LNCaP clone FGC (cell line): Measurements from ENCODE around the gene TBC1D3B.
A peak's percentile ranks its signal among the peaks of the same experiment; 100 is the strongest.

Source experiments
- DNase-seq: peaks from one replicate; pipeline ENCODE4 v3.0.0-alpha.2; 2011; ENCODE audit warnings: low read depth
- H3K4me3 ChIP-seq: 2 replicates; pipeline ENCODE4 v1.5.1; 2011; ENCODE audit warnings: mild to moderate bottlenecking, low read depth, low read length, control low read depth
- TF ChIP-seq, protein P1 (sequence below): IDR thresholded peaks from 2 replicates; pipeline ENCODE4 v1.5.1; 2012; ENCODE audit warnings: mild to moderate bottlenecking; ENCODE audit not compliant: control insufficient read depth, insufficient read depth; ENCODE audit errors: extremely low read depth

Gene TBC1D3B

DNA sequence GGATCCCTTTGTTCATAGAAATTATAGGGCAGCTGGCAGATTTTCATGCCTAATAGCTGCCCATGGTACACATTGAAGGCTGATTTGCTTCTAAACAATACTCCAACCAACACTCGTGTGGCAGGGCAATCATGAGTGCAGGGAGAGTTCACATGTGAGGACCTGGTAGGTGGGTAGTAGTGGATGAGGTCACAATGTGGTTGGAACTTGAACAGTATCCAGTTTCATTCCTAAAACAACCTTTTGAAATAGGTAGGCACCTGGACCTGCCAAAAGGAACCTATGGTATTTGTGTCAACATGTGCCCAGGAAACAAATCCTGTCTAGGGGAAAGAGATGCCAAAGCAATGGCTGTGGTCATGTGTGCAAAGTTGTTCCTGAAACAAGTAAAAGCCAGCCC, 40.0 kb downstream of the TBC1D3B start:
- TF ChIP-seq, protein P1, sequence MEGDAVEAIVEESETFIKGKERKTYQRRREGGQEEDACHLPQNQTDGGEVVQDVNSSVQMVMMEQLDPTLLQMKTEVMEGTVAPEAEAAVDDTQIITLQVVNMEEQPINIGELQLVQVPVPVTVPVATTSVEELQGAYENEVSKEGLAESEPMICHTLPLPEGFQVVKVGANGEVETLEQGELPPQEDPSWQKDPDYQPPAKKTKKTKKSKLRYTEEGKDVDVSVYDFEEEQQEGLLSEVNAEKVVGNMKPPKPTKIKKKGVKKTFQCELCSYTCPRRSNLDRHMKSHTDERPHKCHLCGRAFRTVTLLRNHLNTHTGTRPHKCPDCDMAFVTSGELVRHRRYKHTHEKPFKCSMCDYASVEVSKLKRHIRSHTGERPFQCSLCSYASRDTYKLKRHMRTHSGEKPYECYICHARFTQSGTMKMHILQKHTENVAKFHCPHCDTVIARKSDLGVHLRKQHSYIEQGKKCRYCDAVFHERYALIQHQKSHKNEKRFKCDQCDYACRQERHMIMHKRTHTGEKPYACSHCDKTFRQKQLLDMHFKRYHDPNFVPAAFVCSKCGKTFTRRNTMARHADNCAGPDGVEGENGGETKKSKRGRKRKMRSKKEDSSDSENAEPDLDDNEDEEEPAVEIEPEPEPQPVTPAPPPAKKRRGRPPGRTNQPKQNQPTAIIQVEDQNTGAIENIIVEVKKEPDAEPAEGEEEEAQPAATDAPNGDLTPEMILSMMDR = no peak
- no peak overlapping the region for H3K4me3 ChIP-seq
- no peak for DNase-seq

DNA sequence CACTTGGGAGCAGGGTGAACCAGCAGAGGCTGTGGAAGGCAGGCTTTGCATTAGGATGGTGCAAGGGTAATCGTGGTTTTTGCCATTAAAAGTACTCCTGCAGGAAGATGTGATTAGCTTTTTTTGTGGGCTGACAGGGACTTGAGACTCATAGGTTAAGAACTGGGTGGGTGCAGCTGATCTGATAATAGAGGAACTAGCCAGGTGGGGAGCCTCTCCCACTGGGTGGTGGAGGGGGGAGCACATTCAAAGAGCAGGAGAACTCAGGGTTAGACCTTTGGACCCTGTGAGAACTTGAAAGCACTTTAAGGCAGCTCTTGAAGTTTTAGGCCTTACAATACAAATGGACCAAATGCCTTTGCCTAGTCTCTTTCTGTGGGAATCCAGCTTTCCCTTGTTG, 40.4 kb downstream of the TBC1D3B start:
- no peak overlapping the region for H3K4me3 ChIP-seq
- DNase-seq = no peak
- TF ChIP-seq, protein P1 = no peak

DNA sequence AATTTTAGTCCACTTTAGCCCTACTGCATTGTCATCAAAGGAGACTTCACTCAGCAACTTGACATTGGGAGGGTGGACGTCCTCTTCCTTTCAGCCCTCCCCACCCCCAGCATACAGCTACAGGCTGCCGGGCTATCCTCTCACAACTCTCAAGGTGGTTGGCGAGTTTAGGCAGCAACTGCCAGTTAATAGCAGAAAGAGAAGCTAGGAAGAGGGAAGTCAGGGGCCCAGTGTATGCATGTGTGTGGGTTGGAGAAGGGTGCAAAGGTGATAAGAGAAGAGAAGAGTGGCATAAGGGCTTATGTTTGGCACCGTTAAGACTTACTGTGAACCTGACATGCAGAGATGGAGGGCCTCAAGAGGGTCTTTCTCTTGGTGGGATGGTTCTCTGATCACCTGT, 41.0 kb downstream of the TBC1D3B start:
- DNase-seq = no peak
- H3K4me3 ChIP-seq = no peak overlapping the region
- TF ChIP-seq, protein P1 = no peak

DNA sequence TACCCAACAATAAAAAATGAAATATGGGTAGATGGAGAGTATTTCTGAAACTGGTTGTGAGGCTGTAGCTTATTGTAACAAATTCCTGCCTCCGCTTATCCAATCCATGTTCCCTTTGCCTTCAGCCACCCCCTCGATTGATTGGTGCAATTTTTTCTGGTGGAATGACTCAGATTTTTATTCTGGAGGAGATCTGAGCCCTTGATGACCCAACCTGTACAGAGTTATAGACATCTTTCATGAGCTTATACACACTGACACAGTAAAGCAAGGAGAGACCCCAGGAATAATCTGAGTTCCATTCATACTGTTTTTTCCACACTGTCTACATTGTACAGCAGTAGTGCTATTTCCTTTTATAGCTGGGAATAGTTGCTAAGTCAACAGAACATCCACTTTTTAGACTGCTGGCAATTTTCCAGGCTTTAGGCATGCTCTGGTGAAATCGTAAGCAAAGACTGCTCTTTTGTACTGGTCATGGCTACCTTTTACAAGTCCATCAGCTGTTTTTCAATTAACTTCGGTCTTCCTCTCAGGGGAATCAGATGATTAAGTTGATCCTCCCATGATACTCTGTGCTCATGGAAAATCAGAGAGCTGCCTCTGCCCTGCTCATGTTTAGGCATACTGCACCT, 42.7 kb downstream of the TBC1D3B start:
- H3K4me3 ChIP-seq = no peak overlapping the region
- peak; percentile 42 for DNase-seq
- TF ChIP-seq, protein P1 = no peak

DNA sequence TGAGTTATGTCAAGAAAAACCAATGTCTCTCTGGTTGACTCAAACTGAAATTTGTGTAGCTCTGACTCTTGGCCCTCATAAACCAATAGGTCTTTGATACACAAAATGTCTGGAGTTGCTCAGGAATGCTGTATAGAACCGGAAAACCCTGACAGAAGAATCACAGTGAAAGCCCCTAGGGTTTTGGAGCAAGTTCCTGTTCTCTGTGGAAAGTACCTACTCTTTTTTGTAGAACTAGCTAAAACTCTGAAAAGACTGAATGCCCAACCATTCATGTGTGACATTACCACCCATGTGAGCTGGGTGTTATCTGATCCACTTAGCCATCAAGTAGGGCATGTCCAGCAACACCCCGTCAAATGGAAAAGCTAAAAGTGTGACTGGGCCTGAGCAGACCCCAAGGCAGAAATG, 44.0 kb downstream of the TBC1D3B start:
- no peak for DNase-seq
- TF ChIP-seq, protein P1 = no peak

DNA sequence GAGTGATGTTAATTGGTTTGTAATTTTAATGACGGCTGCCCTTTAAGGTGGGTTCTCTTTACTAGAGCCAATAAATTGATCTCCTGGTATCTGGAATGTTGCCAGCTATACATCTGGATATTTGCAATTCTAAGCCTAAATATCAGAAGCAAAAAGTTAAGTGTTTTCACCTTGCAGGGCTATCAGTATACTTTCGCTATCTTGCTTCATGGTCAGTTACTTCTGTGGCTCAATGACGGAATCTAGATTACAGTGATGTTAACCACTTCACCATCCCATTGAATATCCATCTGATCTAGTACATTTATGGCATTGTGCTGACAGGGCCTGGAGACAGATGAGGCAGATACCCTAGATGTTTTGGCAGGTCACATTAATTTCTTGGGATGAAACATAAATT, 44.5 kb downstream of the TBC1D3B start:
- no peak overlapping the region for H3K4me3 ChIP-seq
- no peak for DNase-seq
- TF ChIP-seq, protein P1 = no peak

More for the DNA sequence above, 44.0 kb downstream of the TBC1D3B start:
- H3K4me3 ChIP-seq = no peak overlapping the region

DNA sequence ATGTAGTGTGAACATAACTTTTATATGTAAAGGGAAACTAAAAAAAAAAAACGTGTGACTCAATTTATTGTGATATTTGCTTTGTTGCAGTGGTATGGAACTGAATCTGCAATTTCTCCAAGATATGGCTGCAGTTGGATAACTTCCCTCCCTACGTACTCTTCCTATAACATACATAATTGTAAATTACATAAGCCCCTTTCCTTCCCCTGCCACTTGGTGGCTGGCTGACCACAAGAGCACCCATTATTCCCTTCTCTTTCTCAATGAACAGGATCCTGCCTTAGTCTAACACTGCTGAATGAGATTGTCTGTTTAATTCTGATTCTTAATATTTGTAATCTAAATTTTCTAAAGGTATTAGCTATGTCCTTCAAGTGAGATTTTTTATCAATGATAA, 45.0 kb downstream of the TBC1D3B start:
- DNase-seq = no peak
- H3K4me3 ChIP-seq = no peak overlapping the region
- TF ChIP-seq, protein P1 = no peak
